CD4-positive, alpha-beta T cell treated with Interleukin-4 for 1 hour (primary cell): ENCODE results near the gene NELL2.
A peak's percentile ranks its signal among the peaks of the same experiment; 100 is the strongest.
"Not testable (repeated sequence)": the region's sequence is repeated elsewhere in the genome, so short reads cannot be mapped to it uniquely, and the experiment has no call there.

Experiments
- DNase-seq, 2 donors: peaks; one replicate each; pipeline ENCODE4 v3.0.0-alpha.2; 2020 to 2022

The NELL2 gene

DNA sequence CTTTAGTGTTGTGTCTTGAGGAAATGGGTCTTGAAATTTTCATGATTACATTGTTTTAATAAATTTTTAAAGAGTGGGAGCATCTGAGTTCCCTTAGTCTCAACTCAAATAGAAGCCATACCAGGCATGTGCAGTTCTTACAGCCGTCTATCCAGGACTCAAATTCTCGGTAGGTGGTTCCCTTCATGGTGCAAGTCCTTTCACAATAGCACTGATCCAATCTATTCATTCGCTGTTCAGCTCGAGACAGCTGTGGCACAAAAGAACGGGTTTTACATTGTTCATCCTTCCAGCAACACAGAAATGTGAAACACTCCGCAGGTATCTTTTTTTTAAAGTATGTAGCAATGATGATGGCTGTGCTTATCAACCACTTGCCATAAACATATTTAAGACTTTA lies 100.2 kb downstream of the NELL2 start:
- no peak for DNase-seq

DNA sequence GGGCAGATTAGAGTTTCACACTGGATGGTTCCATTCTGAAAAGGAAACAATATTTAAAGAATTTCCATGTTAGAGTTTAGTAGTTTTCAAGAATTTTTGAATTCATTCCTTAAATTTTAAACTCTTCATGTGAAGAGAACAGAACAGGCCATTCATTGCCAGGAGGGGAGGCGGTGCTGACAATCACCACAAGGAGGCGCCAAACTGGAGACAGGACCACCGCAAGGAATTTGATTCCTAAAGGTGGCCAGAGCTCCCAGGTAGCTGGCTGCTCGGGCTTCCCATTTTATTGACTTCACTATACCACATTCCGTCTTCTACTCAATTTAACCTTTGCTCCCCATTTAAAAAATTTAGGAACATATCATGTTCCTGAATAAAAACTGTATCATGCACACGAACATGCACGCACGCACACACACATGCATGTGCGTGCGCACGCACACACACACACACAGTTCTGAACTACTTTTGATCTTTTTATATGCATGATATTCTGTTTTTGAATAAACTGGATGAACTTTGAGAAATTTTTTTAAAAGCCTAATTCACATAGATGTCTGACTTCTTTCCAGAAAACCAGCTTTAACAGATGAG lies 101.2 kb downstream of the NELL2 start:
- DNase-seq, result peak; percentile 21 to 61

DNA sequence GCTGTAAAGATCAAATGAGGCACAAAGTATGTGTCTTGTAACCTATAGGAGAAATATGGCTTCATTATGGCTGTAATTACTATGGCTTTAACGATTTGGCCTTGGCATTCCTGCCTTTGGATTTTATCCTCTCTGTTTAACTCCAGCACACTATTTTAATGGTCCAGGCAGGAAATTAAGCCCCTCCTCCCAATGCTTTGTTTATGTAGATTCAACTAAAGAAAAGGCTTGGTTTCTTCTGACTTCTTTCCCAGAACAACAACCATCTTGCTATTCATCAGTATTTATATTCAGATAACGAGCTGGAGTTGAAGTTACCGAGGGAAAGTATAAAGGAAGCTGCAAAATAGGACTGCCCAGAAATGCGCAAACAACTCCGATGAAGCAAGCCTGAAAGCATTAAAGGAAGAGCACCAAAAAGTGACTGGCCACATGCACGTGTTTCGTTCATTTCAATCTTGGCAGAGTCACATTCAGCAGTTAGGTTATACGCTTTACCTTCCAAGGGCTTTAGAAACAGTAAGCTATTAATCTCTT lies 104.6 kb downstream of the NELL2 start:
- DNase-seq, result no peak

DNA sequence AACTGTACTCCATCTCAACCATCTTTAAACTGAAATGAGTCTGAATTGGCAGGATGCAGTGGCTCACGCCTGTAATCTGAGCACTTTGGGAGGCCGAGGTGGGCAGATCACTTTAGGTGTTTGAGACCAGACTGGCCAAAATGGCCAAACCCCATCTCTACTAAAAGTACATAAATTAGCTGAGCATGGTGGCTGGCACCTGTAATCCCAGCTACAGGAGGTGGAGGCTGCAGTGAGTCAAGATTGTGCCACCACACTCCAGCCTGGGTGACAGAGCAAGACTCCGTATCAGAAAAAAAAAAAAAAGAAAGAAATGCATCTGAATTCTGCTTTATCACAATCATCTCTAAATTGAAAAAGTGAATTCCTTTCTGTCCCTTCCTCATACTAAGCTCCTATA lies 110.3 kb downstream of the NELL2 start:
- DNase-seq, result no peak

DNA sequence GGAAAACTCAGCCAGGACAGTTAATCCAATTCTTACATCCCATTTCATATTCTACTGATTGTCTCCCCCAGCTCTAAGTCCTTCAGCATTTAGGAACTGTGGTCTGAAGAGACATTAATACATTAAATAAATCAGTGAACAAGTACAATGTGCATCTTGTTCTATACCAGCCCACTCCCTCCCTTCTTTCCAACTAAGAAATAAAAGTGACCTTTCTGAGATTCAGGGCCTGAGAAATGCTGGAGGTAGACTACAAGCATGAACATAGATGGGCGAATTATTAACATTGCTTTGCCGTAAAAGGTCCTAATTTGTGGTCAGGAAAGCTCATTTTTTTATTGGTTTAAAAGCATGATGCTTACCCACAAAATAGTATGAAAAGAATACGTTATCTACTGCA lies 113.1 kb downstream of the NELL2 start:
- no peak for DNase-seq

DNA sequence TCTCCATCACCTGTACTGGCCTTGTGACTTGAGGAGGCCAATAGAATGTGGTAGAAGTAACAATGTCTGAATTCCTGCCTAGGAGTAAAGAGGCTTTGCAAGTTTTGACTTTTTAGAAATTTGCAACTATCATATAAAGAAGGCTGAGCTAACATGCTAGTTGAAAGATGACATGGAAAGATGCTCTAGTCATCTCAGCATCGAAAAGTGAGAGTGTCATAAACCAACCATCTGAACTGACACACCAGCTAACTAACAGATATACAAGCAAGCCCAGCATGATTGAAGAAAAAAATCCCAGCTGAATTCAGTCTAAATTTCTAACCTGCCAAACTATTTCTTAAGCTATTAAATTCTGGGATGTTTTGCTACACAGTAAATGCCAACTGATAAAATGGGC lies 116.8 kb downstream of the NELL2 start:
- DNase-seq, result no peak

DNA sequence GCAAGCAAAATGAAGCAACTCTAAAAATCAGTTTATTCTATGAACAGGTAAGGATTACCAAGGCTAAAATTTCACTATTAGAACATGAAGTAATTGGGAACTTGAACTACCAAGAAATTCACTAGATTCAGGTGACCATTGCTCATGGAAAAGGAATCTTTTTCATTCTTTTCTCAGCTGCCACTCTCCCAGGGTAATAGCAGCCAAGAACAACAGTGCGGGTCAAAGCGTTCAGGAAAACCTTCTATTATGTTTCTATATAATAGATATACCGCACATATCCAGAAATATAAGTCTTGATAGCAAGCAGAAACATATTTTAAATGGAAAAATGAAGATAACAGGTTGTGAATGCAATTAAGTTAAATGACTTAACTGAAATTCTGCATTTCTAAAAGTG lies 125.6 kb downstream of the NELL2 start:
- no peak for DNase-seq

DNA sequence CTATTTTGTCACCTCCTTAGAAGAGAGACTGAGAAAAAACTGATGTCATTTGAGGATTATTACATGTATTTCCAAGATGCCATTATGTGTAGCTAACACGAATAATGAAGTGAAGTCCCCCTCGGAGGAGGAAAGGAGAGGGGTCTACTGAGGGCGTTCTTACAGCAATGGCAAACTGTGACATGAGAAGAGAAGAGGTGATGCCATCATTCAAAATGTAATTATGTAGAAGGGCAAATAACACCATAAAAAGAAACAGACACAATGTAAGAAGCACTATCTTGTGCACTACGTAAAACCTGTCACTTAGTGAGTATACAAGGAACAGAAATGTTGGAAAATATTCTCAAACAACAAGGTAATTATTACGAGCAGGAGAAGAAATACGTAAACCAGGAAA lies 126.5 kb downstream of the NELL2 start:
- no peak for DNase-seq

DNA sequence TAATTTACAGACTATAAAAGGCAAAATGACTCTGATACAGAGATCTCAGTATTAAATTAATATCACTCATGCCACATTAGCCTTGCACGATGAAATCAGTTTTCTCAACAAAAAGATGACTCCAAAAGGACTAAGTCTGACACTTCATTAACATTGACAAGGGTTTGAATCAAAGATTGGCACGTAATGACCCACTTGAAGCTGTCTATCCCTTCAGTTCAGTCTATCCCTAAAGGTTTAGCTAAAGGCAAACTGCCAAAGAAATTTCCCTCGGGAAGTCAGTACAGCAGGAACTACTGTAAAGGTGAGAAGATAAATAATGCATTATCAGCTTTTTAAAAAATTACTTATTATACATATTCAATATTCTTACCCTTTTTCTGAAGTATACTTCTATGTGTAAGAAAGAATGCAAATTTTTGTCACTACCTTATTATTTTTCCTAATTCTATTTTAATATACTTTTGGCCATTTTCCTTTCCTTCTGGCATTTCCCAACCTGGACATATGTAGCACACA lies 127.1 kb downstream of the NELL2 start:
- no peak for DNase-seq

DNA sequence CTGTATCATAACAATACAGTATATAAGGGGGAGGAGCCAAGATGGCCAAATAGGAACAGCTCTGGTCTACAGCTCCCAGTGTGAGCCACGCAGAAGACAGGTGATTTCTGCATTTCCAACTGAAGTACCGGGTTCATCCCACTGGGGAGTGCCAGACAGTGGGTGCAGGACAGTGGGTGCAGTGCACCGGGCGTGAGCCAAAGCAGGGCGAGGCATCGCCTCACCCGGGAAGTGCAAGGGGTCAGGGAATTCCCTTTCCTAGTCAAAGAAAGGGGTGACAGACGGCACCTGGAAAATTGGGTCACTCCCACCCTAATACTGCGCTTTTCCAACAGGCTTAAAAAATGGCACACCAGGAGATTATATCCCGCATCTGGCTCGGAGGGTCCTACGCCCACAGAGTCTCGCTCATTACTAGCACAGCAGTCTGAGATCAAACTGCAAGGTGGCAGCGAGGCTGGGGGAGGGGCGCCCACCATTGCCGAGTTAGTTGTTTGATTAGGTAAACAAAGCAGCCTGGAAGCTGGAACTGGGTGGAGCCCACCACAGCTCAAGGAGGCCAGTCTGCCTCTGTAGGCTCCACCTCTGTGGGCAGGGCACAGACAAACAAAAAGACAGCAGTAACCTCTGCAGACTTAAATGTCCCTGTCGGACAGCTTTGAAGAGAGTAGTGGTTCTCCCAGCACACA lies 134.7 kb downstream of the NELL2 start:
- DNase-seq, result not testable (repeated sequence)

DNA sequence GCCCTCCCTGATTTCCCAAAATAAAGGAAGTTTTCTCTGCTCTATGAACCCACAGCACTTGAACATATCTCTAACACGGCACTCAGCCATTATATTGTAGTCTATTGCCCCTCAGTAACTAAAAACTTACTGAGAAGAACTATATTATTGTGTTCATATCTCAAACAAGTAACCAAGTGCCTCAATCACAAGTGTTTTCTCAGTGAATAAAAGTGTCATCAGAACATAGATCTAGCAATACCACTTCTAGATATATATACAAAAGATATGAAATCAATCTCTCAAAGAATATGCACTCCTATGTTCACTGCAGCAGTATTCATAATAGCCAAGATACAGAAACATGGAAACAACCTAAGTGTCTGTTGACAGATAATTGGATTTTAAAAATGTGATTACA lies 138.1 kb downstream of the NELL2 start:
- DNase-seq, result no peak

DNA sequence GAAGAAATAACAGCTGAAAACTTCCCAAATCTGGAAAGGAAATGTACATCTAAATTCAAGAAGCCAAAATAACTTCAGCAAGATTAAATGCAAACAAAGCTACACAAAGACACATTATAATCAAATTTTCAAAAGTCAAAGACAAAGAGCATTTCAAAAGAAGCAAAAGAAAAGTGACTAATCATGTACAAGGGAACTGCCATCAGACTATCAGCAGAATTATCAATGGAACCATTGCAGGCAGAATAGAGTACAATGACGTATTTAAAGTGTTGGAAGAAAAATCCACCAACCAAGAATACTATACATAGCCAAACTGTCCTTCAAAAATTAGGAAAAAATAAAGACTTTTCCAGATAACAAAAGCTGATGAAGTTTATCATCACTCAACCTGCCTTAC lies 147.5 kb downstream of the NELL2 start:
- no peak for DNase-seq

DNA sequence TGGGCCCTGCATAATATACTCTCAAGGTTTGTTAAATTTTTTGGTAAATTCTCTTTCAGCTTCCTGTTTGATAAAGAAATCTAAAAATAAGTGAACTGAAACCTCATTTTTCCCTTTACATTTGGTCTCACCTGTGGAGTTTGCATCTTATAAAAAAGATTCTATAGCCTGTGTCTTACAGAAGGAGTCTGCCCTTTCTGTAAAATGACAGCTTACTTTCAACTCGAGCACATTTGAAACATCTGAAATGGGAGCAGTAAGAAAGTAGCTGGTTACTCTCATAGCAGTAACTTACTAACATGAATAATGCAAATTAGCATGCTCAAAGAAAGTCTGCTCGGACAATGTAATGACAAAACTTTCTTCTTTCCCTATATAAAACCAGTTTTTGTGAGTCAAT lies 155.8 kb downstream of the NELL2 start:
- DNase-seq, result no peak

DNA sequence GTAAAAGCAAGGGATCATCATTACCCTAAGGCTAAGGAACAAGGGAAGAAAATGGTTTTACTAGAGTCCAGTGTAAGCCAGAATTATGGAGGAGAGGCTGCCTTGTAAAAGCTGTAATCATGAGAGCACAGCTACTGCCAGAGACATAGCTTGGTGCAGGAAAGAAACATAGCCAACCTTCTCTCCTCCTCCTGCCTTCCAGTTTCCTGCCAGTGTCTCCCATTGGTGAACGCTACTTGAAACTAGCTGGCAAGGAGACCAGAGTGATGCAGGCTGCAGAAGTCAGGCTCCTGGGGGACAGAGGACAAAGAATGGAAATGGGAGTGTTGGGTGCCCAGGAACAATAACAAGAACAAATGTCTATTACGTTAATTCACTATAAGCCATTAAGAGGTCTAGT lies 158.5 kb downstream of the NELL2 start:
- DNase-seq, result no peak

DNA sequence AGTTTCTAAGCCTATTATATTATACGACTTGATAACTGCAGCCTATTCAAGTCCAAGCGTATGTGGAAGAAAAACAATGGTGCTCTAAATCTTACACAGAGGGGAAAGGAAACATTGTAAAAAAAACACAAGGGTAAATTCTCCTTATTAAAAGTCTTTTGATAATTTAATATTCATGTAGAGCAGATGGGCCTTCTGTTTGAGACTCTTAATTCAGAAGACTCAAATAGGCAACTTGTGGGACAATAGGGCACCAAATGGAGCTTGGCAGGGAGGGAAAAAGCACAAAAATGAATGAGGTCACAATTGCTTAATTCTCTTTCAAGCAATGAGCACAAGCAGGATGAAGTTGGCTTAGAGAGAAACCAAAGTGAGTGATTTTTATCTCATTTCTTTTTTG lies 159.4 kb downstream of the NELL2 start:
- no peak for DNase-seq

DNA sequence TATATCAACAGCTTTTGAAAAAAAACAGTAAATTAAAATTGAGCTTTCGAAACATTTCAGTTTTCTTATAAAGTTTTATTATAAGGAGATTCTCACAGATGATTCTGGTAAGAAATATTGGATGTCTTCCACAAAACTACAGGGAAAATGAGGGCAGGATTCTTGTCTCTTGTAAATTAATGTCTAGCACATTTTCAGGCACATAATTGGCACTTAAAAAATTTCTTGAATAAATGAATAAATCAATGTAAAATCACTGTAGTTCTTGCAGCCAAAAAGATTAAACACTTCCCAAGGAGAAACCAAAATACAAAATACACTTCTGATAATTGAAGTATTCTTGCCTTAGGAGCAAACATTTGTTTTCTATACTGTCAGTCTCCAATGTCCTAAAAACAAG lies 164.4 kb downstream of the NELL2 start:
- no peak for DNase-seq

DNA sequence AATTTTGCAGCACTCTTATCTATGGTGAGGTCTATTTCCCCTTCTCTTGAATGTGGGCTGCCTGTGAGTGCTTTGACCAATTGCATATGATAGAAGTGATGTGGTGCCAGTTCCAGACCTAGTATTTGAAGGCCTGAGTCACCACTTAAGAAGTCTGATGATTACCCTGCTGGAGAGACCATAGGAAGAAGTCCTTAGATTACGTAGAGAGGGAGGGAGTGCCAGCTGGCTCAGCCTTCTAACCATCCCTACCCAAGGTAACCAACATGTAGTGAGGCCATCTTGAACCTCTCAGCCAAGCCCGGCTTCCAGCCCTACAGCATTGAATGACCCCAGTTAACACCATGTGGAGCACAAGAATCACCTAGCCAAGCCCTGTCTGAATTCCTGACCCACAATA lies 166.9 kb downstream of the NELL2 start:
- DNase-seq, result no peak

DNA sequence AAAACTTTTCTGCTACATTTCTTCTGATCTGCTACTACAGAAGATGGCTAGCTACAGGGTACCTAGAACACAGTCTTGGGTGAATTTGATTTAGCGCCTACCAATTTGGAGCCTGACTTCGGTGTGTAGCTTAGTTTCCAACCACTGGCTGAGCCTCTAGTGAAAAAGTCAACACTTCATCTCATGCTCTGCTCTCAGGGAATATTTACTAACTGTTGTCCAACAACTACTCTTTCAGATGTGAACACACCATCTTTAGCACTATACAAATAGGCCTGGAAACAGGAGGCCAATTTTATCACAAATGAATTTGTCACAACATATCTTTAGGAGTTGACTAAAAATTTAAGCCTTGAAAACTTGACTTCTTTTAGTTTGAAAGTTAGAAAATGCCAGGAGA lies 167.9 kb downstream of the NELL2 start:
- no peak for DNase-seq

DNA sequence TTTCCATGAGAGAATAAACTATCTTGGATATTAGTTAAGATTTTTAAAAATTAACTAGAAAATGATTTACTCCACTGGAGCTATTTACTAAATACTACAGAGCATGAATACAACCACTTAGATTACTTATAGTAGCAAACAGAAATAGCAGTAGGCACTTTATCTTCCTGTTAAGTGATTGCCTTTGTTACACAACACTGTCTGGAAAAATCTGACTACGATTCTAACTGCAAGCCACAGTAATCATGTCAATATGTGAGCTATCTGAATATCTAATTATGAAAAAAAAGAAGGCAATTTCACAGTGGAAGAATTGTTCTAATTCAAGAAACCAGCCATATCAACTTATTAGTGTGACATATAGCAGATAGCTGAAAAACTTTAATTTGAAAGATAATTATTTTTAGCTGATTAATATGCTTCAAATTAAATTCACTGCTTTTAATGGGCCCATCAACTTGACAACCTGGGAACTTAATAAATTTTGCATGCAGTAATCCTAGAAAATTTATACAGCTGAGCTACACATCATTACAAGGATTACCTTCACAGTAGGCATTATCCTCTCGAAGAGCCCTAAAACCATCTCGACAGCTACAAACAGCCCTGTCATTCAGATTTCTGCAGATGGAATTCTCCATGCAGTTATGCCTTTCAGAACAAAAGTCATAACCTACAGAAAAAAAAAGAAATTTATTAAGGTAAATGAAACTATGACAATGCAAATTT lies 172.8 kb downstream of the NELL2 start:
- DNase-seq, result no peak

DNA sequence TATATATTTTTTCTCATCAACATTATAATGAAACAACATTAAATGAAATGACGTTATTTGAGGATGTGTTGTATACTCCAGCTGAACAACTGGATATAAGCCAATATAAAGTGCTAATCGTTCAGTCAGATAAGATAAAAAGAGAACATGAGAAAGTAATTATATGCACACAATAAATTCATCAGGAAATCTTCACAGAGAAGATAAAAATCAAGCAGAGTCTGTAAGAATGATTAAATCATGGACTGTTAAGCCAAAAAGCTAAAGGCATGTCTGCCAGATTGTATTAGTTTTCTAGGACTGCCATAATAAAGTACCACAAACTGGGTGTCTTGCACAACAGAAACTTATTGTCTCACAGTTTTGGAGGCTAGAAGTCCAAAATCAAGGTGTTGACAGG lies 178.6 kb downstream of the NELL2 start:
- no peak for DNase-seq

DNA sequence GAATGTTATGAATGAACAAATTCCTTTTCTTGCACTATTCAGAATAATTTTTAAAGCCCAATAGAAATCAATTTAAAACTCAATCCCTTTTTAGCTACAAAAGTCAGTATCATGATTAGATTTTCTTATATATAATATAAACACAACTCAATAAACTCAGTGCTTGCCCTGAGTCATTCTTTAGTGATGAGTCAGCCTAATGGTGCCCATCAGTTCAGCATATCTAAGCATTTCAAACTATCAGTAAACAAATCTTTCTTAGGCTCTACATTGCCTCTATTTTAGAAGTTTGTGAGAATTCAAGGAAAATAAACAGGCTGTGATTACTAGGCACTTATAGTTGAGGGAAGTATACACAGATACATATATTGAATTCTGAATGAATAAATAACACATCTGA lies 179.6 kb downstream of the NELL2 start:
- DNase-seq, result no peak

DNA sequence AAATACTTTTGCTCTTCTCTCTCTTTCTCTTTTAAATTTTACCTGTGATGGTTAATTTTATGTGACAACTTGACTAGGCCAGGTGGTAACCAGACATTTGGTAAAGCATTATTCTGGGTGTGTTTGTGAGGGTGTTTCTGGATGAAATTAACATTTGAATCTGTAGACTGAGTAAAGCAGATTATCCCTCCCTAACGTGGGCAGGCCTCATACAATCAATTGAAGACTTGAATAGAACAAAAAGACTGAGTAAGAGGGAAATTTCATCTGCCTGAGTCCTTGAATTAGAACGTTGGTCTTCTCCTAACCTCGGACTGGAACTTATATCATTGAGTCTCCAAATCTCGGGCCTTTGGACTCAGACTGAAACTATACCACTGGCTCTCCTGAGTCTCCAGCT lies 182.1 kb downstream of the NELL2 start:
- no peak for DNase-seq

DNA sequence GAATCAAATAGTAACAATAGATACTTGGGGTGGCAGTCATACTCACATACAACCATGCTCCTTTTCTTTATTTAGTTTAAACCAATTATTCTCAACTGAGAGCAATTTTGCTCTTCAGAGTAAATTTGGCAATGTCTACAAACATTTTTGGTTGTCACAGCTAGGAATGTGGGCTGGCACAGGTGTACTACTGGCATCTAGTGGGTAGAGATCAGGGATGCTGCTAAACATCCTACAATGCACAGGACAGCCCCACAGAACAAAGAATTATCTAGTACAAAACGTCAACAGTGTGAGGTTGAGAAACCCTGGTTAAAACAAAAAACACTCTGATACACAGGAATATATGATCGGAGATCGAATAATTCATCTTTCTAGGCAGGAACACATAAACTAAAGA lies 186.5 kb downstream of the NELL2 start:
- no peak for DNase-seq

DNA sequence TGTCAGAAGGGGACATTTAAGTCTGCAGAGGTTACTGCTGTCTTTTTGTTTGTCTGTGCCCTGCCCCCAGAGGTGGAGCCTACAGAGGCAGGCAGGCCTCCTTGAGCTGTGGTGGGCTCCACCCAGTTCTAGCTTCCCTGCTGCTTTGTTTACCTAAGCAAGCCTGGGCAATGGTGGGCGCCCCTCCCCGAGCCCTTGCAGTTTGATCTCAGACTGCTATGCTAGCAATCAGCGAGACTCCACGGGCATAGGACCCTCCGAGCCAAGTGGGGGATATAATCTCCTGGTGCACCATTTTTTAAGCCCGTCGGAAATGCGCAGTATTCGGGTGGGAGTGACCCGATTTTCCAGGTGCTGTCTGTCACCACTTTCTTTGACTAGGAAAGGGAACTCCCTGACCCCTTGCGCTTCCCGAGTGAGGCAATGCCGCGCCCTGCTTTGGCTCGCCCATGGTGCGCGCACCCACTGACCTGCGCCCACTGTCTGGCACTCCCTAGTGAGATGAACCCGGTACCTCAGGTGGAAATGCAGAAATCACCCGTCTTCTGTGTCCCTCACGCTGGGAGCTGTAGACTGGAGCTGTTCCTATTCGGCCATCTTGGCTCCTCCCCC lies 189.2 kb downstream of the NELL2 start:
- not testable (repeated sequence) for DNase-seq
